IMR-90 (cell line): Measurements from ENCODE around the gene TADA2A. TPM values are rescaled to one million over a fixed set of nuclear protein-coding genes. Genes with fewer than 3 reads are reported as not detected.

Experiments
- ATAC-seq: fragments of 200-7000 bp; cut with Tn5 transposase; 2 replicates; pipeline ENCODE4 v1.9.1; 2020; ENCODE audit warnings: low read depth, mild to moderate bottlenecking, moderate library complexity
- BruUV-seq: library from RNA; stranded (reverse); fragments of 400-500 nt; replicated peaks from 2 replicates; lab custom pipeline; 2021; lab: Mats Ljungman, UMichigan
- CTCF ChIA-PET: fragments of 300-600 bp; formaldehyde crosslinking; extraction: SDS; loops from one replicate; lab custom pipeline; 2021; ENCODE audit warnings: antibody characterized with exemption; lab: Yijun Ruan, JAX
- POLR2A ChIA-PET: fragments of 300-600 bp; sonication (Branson Sonifier 250); formaldehyde crosslinking; loops from one replicate; lab custom pipeline; 2022; ENCODE audit warnings: antibody characterized with exemption; ENCODE audit not compliant: unreplicated experiment; lab: Charles Lee
- DNase-seq: peaks from one replicate; pipeline ENCODE4 v3.0.0; 2013
- H2AFZ ChIP-seq: replicated peaks from 2 replicates; pipeline ENCODE3; 2013; ENCODE audit warnings: low read length, mild to moderate bottlenecking; ENCODE audit not compliant: poor library complexity
- H2AK5ac ChIP-seq: 2 replicates; pipeline ENCODE4 v1.6.1; 2013; ENCODE audit warnings: low read depth, low read length, inconsistent platforms
- H2AK9ac ChIP-seq: replicated peaks from 2 replicates; pipeline ENCODE3; 2013; ENCODE audit warnings: mild to moderate bottlenecking, low read depth, low read length, moderate library complexity; ENCODE audit not compliant: poor library complexity
- H2BK120ac ChIP-seq: 2 replicates; pipeline ENCODE4 v1.6.1; 2013; ENCODE audit warnings: low read depth, low read length, inconsistent platforms
- H2BK15ac ChIP-seq: 3 replicates; pipeline ENCODE4 v1.6.1; 2013; ENCODE audit warnings: low read depth, low read length, inconsistent platforms
- H2BK20ac ChIP-seq: 2 replicates; pipeline ENCODE4 v1.6.1; 2013; ENCODE audit warnings: low read depth, mild to moderate bottlenecking, inconsistent platforms, low read length, moderate library complexity
- H2BK5ac ChIP-seq: 2 replicates; pipeline ENCODE4 v1.6.1; 2013; ENCODE audit warnings: mild to moderate bottlenecking, low read depth, low read length, inconsistent platforms; ENCODE audit not compliant: poor library complexity, severe bottlenecking
- H3K14ac ChIP-seq: replicated peaks from 2 replicates; pipeline ENCODE4 v1.6.1; 2013; ENCODE audit warnings: low read depth, low read length, inconsistent platforms
- H3K18ac ChIP-seq: 2 replicates; pipeline ENCODE4 v1.6.1; 2013; ENCODE audit warnings: low read depth, low read length, control low read depth
- H3K23ac ChIP-seq: 2 replicates; pipeline ENCODE4 v1.6.1; 2013; ENCODE audit warnings: low read depth, low read length, inconsistent platforms
- H3K27ac ChIP-seq: 2 replicates; pipeline ENCODE4 v1.5.1; 2013; ENCODE audit warnings: mild to moderate bottlenecking, control low read depth, low read length; ENCODE audit not compliant: insufficient read depth
- H3K27me3 ChIP-seq: 2 replicates; pipeline ENCODE4 v1.6.1; 2013; ENCODE audit warnings: low read length; ENCODE audit not compliant: control insufficient read depth, insufficient read depth
- H3K36me3 ChIP-seq: 2 replicates; pipeline ENCODE4 v1.6.1; 2013; ENCODE audit warnings: low read length, mixed read lengths; ENCODE audit not compliant: control insufficient read depth, insufficient read depth
- H3K4ac ChIP-seq: 2 replicates; pipeline ENCODE4 v1.6.1; 2013; ENCODE audit warnings: low read depth, low read length, inconsistent platforms
- H3K4me1 ChIP-seq: 2 replicates; pipeline ENCODE4 v1.6.1; 2013; ENCODE audit warnings: low read length, mixed read lengths; ENCODE audit not compliant: control insufficient read depth, insufficient read depth
- H3K4me2 ChIP-seq: 2 replicates; pipeline ENCODE4 v1.6.1; 2013; ENCODE audit warnings: low read depth, mild to moderate bottlenecking, control low read depth, low read length, moderate library complexity
- H3K4me3 ChIP-seq: 2 replicates; pipeline ENCODE4 v1.5.1; 2013; ENCODE audit warnings: low read depth, mild to moderate bottlenecking, control low read depth, low read length, moderate library complexity; ENCODE audit not compliant: insufficient read depth
- H3K56ac ChIP-seq: 2 replicates; pipeline ENCODE4 v1.6.1; 2013; ENCODE audit warnings: low read length, inconsistent platforms; ENCODE audit not compliant: insufficient read depth; ENCODE audit errors: extremely low read depth
- H3K79me1 ChIP-seq, 2 experiments: 2 replicates each; pipeline ENCODE4 v1.6.1; 2013; ENCODE audit warnings: low read length in 2 of 2, inconsistent platforms in 1 of 2, low read depth in 1 of 2
- H3K9ac ChIP-seq: 2 replicates; pipeline ENCODE4 v1.6.1; 2013; ENCODE audit warnings: low read depth, low read length, control low read depth
- H3K9me1 ChIP-seq: 2 replicates; pipeline ENCODE4 v1.6.1; 2013; ENCODE audit warnings: low read length, inconsistent platforms; ENCODE audit not compliant: insufficient read depth
- H3K9me3 ChIP-seq: 2 replicates; pipeline ENCODE4 v1.6.1; 2013; ENCODE audit warnings: low read length; ENCODE audit not compliant: control insufficient read depth, insufficient read depth
- H4K20me1 ChIP-seq: 2 replicates; pipeline ENCODE4 v1.6.1; 2013; ENCODE audit warnings: low read length, inconsistent platforms; ENCODE audit not compliant: insufficient read depth
- H4K5ac ChIP-seq: 2 replicates; pipeline ENCODE4 v1.6.1; 2013; ENCODE audit warnings: mild to moderate bottlenecking, low read depth, low read length, control low read depth
- H4K8ac ChIP-seq, 2 experiments: 2 replicates each; pipeline ENCODE4 v1.6.1; 2013; ENCODE audit warnings: low read depth in 2 of 2, low read length in 2 of 2, control low read depth in 1 of 2, inconsistent platforms in 1 of 2
- H4K91ac ChIP-seq: 2 replicates; pipeline ENCODE4 v1.6.1; 2013; ENCODE audit warnings: low read depth, low read length, inconsistent platforms; ENCODE audit not compliant: insufficient read depth
- CEBPB ChIP-seq: IDR thresholded peaks from 2 replicates; pipeline ENCODE4 v1.6.1; 2012; ENCODE audit warnings: low read depth, low read length, improper control_type of control experiment
- MAFK ChIP-seq: IDR thresholded peaks from 2 replicates; pipeline ENCODE4 v1.6.1; 2012; ENCODE audit warnings: low read depth, low read length, improper control_type of control experiment
- MAZ ChIP-seq: IDR thresholded peaks from 2 replicates; pipeline ENCODE4 v1.6.1; 2012; ENCODE audit warnings: low read depth, mild to moderate bottlenecking, low read length, improper control_type of control experiment, moderate library complexity, borderline replicate concordance
- NFE2L2 ChIP-seq: fragments of 150-350 bp; IDR thresholded peaks from 2 replicates; pipeline ENCODE4 v1.6.1; 2016; ENCODE audit warnings: low read depth, mild to moderate bottlenecking, low read length
- USF2 ChIP-seq: fragments of 150-350 bp; IDR thresholded peaks from 2 replicates; pipeline ENCODE4 v1.6.1; 2017; ENCODE audit warnings: mild to moderate bottlenecking, antibody characterized with exemption, low read length, low read depth
- dilution Hi-C: fragments of 300-500 bp; cut with HindIII; formaldehyde crosslinking; loops from one replicate; pipeline ENCODE4 v1.14.3; 2018; ENCODE audit warnings: low sequenced_read_pairs; ENCODE audit not compliant: unreplicated experiment
- in situ Hi-C: fragments of 300-500 bp; cut with MboI; formaldehyde crosslinking; loops from 3 replicates; pipeline ENCODE4 v1.14.3; 2019; ENCODE audit warnings: low sequenced_read_pairs, inconsistent platforms, mixed read lengths
- intact Hi-C: fragments of 100-400 bp; cut with micrococcal nuclease; formaldehyde crosslinking; loops from 2 replicates; pipeline ENCODE4 v1.10.0; 2022
- polyA plus RNA-seq, 3 experiments: library from polyadenylated mRNA; depleted of rRNA; stranded (reverse); fragments of >200 nt; gene quantifications; 2 replicates each; pipeline ENCODE4 v1.2.3, GENCODE V29; 2012; ENCODE audit warnings: low replicate concordance in 1 of 3
- total RNA-seq: library from RNA; depleted of rRNA; stranded (reverse); fragments of >200 nt; gene quantifications from 2 replicates; pipeline ENCODE4 v1.2.3, GENCODE V29; 2012

TADA2A gene
- total and polyA plus RNA-seq, 2 of the 4 experiments (the other 2 are of a cell fraction): 13.1 to 19.7 TPM

DNA sequence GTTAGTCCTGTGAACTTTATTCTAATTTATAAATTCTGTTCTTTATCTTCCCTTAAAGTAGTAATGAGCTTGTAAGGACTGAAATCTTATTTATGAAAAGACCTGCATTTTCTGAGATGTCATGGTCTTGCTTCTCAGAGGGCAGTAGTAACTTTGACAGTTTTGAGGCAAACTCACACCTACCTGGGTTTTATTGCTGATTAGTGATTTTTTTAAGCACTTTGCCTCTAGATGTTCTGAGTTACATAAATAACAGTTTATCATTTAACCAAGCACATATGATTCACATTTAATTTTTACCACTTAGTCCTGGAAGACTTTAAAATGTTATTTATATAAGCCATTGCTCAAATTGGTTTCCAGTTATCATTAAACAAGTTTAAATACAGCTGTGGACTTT, 93.7 kb downstream of the TADA2A start:
- Histone ChIP-seq H3K23ac (no peak overlapping the region), H4K8ac (no peak overlapping the region), H2BK5ac (no peak overlapping the region), H3K4me2 (no peak overlapping the region), H2BK20ac (no peak overlapping the region), H3K18ac (no peak overlapping the region), H3K27ac (no peak overlapping the region), H3K27me3 (no peaks in the 10 kb centered on the region), H3K9me3 (no peaks in the 10 kb centered on the region), H3K36me3 (peaks cover 10% of the 10 kb centered on the region), H2AK9ac (no peak overlapping the region), H4K20me1 (peaks cover 89% of the 10 kb centered on the region), H4K91ac (no peak overlapping the region), H2AFZ (no peak overlapping the region), H3K56ac (no peak overlapping the region), H2AK5ac (no peak overlapping the region), H2BK15ac (no peak overlapping the region), H3K9me1 (peaks cover 29% of the 10 kb centered on the region), H3K79me1 (peaks cover 0 to 54% of the 10 kb centered on the region in 2 experiments; a peak in 2 of 4 replicates), H3K4me1 (peaks cover 2% of the 10 kb centered on the region; the same call in 1 of the 2 replicates), H4K5ac (no peak overlapping the region), H3K4ac (no peak overlapping the region), H3K14ac (no peak overlapping the region), H3K9ac (no peak overlapping the region), H2BK120ac (no peak overlapping the region), H3K4me3 (no peak overlapping the region)
- no TSS peak for BruUV-seq
- intact Hi-C loops (no loop called here), in situ Hi-C loops (no loop called here), dilution Hi-C loops (no loop called here)
- no peak for DNase-seq
- POLR2A ChIA-PET: no interaction called here
- TF ChIP-seq CEBPB (no peak), MAZ (no peak), NFE2L2 (no peak), MAFK (peak; percentile 71), USF2 (no peak)
- no peak for ATAC-seq
- CTCF ChIA-PET: no interaction called here
